HG03571 (cell line): ENCODE measurements around the gene DNAJB12.
"Not testable (repeated sequence)": the region's sequence is repeated elsewhere in the genome, so short reads cannot be mapped to it uniquely, and the experiment has no call there.

Experiments used
- ATAC-seq: cut with Tn5 transposase; IDR thresholded peaks from one replicate; pipeline ENCODE4 v1.9.1; 2021; ENCODE audit not compliant: unreplicated experiment

Gene DNAJB12

DNA sequence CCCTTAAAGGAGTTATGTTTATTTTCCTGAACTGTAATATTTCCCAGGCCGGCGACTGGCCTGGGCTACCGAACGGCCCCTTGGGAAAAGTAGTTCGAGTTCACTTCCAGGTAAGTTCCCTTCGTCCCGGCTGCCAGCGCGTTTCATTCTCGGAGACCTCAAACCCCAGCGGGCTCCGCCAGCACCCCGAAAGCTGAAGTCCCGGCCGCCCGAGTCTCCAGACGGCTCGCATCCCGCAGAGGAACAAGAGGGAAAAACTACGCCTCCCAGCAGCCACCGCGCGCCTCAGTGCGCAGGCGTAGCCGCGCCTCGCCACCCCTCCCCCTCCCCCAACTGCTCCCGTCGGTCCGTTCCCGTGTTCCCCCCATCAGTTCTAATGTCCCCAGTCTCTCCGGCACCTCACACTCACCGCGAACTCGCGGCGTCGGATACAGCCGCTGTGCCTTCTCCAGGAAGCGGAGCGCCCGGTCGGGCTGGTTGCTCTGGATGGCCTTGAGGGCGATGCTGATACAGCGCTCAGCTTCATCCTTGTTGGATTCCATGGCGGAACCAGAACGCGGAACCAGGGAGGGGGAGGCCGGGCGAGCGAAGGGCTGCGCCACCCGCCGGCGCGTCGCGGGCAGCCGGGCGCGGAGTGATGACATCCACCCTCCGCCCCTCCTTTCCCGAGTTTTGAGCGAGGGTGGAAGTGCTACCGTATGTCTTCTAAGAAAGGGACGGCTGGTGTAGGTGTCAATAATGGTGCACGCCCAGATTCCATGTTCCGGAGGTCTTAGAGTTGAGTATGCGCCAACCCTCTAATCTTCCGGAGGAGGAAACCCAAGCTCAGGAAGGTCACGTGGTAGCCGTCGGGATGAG, at the start of gene DNAJB12:
TSS of gene DNAJB12 (minus strand) at position 564 of the 858 bp plus-strand sequence. CDS start at position 542, 22 bp downstream.
- ATAC-seq: peak; percentile 74

DNA sequence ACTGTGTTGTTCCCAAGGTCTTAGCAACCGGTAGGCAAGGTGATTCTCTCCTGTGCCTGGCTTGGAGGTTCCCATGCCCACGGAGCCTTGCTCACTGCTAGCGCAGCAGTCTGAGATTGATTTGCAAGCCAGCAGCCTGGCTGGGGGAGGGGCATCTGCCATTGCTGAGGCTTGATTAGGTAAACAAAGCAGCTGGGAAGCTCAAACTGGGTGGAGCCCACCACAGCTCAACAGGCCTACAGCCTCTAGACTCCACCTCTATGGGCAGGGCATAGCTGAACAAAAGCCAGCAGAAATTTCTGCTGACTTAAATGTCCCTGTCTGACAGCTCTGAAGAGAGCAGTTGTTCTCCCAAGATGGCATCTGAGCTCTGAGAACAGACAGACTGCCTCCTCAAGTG, 40.9 kb upstream of the DNAJB12 start:
- ATAC-seq: not testable (repeated sequence)

DNA sequence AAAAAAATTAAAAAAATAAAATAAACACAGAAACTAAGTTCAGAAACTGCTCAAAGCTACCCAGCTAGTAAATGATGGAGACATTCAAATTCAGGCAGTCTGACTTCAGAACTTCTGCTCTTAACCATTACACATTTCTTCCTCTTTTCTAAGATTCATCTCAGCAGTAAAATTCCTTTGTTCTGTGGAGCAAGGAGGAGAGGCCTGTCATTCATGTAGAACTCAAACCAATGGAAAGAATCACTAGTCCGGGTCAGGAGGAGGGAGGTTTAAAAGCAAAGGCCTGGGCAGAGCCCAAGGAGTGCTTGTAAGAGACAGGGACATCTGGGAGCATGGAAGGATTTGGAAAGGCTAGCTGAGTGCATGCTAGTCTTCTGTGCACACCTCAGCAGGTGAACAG, 37.9 kb upstream of the DNAJB12 start:
- ATAC-seq: no peak

DNA sequence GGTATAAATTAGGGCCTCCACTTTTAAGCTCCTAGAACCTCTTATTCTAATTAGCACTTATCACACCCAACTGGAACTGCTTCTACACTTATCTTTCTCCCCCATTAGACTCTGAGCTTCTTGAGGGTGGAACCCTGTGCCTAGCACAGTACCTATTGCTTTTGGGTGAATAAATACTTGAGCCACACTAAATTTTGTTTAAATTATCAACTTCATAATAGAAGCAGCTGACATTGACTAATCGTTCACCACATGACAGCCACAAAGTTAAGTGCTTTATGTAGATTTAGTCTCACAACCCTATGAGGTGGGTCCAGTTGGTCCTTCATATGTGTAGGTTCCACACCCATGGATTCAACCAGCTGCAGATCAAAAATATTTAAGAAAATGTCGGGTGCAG, 36.0 kb upstream of the DNAJB12 start:
- ATAC-seq: no peak

DNA sequence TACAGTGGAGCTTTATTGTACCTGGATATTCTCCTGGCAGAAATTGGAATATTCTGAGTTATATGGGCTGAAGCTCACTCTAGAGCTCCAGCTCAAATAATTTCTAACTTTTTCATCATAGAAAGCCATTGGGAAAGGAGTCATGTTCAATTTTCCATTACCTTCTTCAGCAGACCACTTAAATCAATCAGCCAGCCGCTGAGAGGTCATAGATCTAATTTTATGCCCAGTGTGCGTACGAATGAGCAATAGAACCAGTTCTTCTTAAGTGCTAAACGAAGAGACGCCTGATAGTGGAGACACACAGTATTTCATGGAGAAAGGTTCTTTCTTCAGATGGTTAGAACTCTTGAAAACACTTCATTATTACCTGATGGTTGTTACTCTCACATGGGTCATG, 35.0 kb upstream of the DNAJB12 start:
- no peak for ATAC-seq

DNA sequence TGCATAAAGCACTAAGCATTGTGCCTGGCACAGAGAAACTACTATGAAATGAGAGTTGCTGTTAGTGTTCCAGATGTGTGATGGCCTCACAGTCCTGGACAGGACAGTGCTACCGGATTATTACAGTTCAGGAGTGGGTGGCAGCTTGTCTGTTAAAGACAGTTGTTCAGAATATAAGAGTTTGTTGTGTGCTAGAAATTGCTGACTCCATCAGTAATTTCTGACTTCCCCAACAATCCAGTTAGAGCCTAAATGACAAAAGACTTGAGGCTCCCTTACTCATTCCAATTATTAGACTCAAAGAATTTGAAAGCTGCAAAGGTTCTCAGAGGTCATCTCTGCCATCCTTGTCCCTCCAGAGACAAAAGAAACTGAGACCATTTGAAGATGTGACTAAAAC, 34.3 kb upstream of the DNAJB12 start:
- ATAC-seq: no peak

DNA sequence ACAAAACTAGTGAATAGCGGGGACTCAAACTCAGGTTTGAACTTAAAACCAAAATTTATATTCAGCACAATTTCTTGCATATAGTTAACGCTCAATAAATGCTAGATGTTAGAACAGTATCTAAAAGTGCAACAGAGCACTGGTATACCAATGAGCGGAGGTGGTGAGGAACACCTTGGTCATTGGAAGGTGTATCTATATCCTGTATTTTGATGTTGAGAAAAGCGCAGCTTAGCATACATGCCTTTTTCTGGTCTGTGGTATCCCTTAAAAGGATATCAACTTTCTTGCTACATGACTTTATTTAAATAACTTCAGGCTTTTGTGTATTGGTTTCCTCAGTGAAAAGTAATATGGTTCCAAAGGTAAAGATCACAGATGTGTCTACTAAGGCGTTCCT, 33.3 kb upstream of the DNAJB12 start:
- no peak for ATAC-seq

DNA sequence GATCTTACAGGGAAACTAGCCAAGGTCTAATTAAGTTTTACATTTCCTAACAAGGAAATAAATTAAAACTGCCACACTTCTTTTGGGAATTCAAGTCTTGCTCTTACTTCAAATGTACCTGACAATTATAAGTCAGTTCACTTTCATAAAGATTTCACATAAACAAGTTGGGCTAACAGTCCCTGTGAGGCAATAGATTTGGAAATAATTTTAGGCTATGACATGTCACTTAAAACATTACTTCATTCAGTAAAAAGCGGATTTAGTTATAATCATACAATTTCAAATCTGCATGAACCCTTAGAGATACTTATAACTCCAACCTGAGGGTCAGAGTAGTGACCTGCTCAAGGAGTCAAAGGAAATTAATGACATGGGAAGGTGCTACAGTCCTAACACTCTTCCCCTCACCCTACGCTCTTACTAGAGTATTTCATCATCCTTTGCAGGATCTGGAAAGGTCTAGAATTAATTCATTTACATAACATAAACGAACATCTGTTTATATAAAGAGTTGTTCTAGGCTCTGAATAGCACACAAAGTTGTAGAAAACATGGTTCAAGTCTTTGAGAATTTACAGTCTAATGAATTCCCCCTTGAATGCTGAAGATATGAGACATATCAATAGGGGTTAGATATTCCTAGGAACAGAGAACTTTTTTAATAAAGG, 32.3 kb upstream of the DNAJB12 start:
- no peak for ATAC-seq

DNA sequence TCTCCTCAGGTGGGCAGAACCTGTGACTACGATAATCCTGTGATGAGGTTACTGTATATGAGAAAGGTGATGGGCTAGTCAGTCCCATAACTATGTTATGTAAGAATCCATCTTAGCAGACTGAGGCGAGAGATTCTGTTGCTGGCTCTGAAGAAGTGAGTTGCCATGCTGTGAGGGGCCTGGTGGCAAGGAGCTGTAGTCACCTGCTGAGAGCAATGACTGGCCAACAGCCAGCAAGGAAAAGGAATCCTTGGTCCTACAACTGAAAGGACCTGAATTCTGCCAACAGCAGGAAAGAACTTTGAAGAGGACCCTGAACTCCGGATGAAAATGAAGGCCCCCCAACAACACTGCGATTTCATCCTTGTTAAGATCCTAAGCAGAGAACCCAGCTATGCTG, 31.0 kb upstream of the DNAJB12 start:
- no peak for ATAC-seq

DNA sequence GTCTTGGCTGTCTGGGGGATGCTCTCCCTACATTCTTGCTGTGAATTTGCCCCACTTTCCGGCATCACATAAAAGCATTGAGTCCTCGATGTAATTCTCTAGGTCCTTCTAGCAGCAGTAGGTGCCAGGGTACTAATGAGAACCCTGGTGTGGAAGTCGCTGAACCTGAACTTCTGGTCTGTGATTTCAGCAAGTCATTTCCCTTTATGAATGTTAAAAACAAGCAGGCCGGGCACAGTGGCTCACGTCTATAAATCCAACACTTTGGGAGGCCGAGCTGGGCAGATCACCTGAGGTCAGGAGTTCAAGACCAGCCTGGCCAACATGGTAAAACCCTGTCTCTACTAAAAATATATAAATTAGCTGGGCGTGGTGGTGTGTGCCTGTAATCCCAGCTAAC, 30.3 kb upstream of the DNAJB12 start:
- not testable (repeated sequence) for ATAC-seq

DNA sequence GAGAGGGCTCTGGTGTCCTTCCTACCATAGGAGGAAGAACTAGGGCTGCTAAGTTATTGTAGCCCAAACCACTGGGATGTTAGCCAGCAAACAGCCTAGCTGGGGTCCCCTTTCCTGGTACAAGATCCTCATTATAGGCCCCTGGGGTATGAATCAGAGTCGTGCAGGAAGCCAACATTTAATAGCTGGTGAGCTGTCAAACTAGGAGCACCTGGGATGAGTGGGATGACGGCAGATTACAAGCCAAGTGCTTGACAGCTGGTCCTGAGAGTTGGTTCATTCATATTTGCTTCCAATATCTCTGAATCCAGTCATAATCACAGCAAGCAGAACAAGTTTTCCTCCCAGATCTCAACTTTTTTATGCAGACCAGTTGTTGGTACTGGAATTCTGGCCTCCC, 25.1 kb upstream of the DNAJB12 start:
- ATAC-seq: no peak

DNA sequence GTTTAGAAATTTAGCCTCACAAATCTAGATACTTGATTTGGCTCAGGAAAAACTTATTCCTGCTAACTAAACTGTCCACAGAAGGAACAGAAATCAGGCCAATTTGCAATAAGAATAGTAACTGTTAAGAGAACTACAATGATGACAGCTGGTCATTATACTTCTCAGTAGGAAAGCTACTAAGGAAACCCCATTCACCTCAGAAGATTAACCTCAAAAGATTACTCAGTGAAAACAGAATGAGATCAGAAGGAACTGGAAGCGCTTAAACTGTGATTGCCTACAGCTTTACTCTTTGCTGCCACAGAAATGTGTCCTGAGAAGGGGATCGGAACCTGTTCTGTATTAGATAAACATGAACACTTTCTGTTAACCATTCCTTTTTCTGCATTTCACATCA, 24.3 kb upstream of the DNAJB12 start:
- ATAC-seq: no peak

DNA sequence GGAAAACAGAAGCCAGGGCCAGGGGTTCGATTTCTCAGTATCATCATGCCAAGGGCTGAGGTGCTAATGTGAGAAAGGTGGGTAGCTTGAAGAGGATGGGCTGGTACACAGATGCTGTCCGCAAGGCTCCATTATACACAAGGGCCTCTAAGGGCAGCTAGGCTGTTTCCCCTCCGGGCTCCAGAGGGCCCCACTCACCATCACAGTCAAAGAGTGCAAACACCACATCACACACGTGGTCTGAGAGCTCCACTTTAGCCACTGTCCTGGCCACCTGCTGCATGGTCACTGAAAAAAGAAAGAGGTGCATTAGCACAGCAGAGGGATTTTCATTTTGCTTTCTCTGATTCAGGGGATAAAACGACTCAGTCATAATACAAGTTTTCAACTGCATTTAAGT, 20.9 kb upstream of the DNAJB12 start:
- no peak for ATAC-seq

DNA sequence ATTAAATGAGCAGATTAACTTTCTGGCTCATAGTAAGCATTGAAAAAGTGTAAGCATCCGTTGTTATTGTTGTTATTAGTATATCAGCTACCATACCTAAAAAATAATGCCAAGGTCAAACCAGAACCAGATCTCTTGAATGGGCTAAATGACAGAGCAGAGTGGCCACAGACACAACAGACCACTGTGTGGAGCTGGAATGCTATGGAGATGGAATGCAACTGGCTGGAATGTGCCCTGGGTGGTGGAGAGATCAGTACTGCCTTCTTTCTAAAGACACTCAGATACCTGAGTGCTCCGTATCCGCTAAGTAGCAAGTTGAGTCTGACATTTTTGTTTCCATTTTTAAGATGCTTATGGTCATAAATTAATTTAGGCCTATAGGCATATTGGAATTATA, 20.5 kb upstream of the DNAJB12 start:
- ATAC-seq: no peak

DNA sequence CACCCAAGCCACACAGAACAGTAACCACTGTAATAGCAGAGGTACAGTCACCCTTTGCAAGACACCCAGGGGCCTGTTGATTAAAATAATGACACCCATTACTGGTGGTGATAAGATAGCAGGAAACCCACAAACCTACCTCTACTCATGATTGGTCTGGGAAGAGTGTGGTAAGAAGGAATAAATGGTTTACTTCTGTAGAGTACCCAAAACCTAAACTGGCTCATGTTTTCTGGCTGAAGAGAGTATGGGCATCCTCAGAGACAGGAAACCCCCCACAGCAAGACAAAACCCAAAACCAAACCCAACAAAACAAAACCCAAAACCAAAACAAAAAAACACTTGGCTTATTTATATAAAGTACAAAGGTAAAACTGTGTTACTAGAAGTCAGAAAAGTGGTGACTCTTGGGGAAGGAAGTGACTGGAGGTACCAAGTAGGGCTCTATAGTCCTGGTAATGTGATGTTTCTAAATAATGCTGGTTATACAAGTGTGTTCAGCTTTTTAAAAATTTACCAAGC, 15.5 kb upstream of the DNAJB12 start:
- no peak for ATAC-seq

DNA sequence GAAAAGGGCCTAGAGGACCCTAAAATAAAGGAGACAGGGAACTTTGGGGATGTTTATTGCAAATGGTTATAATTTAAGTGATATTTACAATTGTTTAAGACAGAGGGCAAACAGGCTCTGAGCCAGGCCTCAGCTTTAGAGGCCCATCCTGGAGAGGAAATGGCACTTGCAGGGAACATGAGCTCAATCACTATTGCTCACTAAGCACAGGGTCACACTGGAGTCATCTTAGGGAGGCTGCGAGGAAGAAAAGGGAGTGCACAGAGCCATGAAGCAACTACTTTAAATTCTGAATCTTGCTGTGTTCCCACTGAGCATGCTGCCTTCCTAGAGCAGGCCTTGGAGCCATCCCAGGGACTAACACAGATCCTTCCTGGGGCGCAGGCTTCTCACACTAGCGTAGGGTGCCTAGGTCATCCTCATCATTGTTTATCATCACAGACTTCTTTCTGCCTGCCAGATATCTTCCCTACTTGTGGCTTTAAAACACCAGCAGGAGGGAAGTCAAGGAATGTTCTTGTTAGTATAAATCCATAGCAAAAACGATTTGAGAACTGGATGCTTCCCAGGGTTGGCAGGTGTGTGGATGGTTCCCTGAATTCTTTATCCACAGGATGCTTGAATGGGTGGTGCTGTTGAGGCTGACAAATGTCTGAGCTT, 12.7 kb upstream of the DNAJB12 start:
- ATAC-seq: no peak

DNA sequence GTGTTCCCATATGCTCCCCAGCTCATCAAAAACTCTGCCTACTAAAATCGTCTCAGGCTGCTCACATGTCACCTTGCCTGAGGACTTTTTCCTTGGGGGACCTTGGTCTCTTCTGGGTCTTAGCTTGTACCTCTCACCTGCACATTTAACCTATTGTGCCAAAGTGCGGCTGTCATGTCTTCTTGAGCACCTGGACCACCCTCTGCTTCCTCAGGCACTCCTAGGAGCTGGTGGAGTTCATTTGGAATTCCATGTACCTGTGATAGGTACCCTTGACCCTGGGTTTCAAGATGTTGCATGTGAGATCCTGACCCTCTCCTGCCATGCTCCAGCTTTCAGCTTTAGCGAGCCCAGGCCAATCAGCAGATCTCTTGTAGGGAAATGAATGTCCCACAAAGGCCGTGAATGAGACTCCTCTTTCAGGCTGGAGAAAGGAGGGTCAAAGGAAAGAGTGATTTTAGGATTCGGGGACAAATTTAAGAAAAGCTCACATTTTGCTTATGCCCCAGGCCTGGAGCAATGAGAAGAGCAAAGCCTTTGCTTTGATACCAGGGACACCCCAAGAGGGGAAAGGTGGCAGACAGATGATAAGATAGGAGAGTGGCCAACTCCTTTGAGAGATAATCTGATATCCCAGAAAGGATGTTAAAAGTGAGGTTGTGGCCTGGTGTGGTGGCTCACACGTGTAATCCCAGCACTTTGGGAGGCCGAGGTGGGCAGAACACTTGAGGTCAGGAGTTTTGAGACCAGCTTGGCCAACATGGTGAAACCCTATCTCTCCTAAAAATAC, 10.6 kb upstream of the DNAJB12 start:
- ATAC-seq: no peak

DNA sequence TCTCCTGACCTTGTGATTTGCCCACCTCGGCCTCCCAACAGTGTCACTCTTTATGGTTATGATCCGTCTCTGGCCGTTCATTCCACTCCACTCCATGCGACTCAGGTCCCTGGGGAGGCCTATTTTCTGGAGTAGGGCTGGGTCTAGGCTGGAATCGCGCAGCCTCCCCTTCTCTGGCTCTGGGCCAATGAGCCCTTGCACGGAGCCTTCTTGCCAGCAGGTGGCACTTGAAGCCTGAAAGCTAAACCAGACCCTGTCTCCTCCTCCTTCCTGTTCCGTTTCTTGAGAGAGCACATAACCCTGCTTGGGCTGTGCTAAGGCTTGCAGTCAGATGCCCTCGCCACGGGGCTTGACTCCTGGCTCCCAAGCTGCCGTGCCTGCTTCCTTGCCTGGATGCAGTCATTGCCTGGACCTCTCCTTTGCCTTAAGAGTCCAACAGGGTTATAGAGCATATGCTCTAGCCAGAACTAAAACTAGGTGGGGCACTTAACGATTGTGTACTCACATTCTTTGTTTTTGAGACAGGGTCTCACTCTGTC, 9.6 kb upstream of the DNAJB12 start:
- ATAC-seq: peak; percentile 83

DNA sequence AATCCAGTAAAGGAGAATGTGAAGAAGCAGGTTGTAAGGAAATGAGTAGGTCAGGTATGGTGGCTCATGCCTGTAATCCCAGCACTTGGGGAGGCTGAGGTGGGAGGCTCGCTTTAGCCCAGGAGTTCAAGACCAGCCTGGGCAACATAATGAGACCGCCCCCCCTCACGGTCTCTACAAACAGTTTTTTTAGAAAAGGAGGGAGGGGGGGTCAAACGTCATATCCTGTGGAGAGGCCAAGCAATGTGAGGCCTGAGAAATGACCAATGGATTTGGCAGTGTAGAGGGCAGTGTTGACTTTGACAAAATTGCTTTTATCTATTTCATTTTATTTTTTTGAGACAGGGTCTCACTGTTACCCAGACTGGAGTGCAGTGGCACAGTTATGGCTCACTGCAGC, 2.3 kb upstream of the DNAJB12 start:
- no peak for ATAC-seq

DNA sequence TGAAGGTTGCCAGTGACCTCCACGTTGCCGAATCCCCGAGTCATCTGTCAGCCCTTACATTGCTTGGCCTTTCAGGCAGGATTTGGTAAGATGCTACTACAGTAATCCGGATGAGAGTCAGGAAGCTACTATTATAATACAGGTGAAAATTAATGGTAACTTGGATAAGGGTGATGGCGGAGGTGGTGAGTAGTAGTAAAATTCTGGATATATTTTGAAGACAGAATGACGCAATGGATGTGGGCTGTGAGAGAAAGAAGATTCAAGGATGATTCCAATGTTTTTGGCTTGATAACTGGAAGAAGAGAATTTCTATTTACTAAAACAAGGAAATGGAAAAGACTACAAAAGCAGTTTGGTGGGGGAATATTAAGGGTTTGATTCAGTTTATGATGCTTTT, 1.4 kb upstream of the DNAJB12 start:
- no peak for ATAC-seq

DNA sequence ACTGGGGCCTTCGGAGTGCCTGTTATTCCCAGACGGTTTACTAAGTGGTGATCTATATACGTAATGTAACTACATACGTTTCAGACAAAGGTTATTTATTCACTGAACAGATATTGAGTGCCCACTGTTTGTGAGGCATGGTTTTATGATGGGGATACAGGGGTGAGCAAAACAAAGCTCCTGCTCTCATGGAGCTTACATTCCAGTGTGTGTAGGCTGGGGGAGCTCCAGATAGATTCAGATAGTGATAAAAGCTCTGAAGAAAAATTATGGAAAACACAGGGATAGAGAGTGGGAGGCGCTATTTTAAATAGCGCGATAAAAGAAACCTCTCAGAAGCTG, 466 bp upstream of the DNAJB12 start:
- ATAC-seq: peak; percentile 3
